HG03460 (cell line): ENCODE data around the gene KCTD10.
"Not testable (repeated sequence)": the region's sequence is repeated elsewhere in the genome, so short reads cannot be mapped to it uniquely, and the experiment has no call there.

Source experiments
- ATAC-seq: cut with Tn5 transposase; IDR thresholded peaks from one replicate; pipeline ENCODE4 v1.9.1; 2021; ENCODE audit not compliant: unreplicated experiment

The KCTD10 gene

GRCh38 chr12:109475121-109475520 is 2.0 kb downstream of the KCTD10 start:
- ATAC-seq: no peak

GRCh38 chr12:109473526-109474270 is 3.4 kb downstream of the KCTD10 start:
- not testable (repeated sequence) for ATAC-seq

- no peak for ATAC-seq
These were observed 4.1 kb downstream of the KCTD10 start for GRCh38 chr12:109473006-109473405.

- no peak for ATAC-seq
These were observed 7.6 kb downstream of the KCTD10 start for GRCh38 chr12:109469517-109469916.

- no peak for ATAC-seq
These were observed 9.0 kb downstream of the KCTD10 start for GRCh38 chr12:109467978-109468676.

GRCh38 chr12:109466821-109467220 is 10.3 kb downstream of the KCTD10 start:
- ATAC-seq: no peak

- ATAC-seq: no peak
These were observed 10.8 kb downstream of the KCTD10 start for GRCh38 chr12:109466305-109466704.

GRCh38 chr12:109464642-109465351 is 12.3 kb downstream of the KCTD10 start:
- no peak for ATAC-seq

- ATAC-seq: no peak
These were observed 13.3 kb downstream of the KCTD10 start for GRCh38 chr12:109463756-109464155.

GRCh38 chr12:109462868-109463692 is 14.0 kb downstream of the KCTD10 start:
- ATAC-seq: no peak

GRCh38 chr12:109461846-109462756 is 15.0 kb downstream of the KCTD10 start:
- no peak for ATAC-seq

GRCh38 chr12:109461049-109461845 is 15.9 kb downstream of the KCTD10 start:
- no peak for ATAC-seq

GRCh38 chr12:109460538-109460937 is 16.6 kb downstream of the KCTD10 start:
- no peak for ATAC-seq

- ATAC-seq: no peak
These were observed 17.9 kb downstream of the KCTD10 start for GRCh38 chr12:109459247-109459646.

- no peak for ATAC-seq
These were observed 18.3 kb downstream of the KCTD10 start for GRCh38 chr12:109458771-109459208.

GRCh38 chr12:109458086-109458485 is 19.0 kb downstream of the KCTD10 start:
- ATAC-seq: no peak

- ATAC-seq: no peak
These were observed 21.4 kb downstream of the KCTD10 start for GRCh38 chr12:109455706-109456105.

- ATAC-seq: no peak
These were observed 24.6 kb downstream of the KCTD10 start for GRCh38 chr12:109452489-109452888.

GRCh38 chr12:109451400-109451799 is 25.7 kb downstream of the KCTD10 start:
- ATAC-seq: no peak
